Measurements from ENCODE around the gene PITX1.

GRCh38 chr5:135046661-135047346 lies 12.8 kb upstream of the PITX1 start:
- no peak for TF ChIP-seq CTCF (IDR thresholded peaks at IDR 0.05)
- no peak for TF ChIP-seq POLR2AphosphoS5 (IDR thresholded peaks at IDR 0.05)
